Naive thymus-derived CD4-positive, alpha-beta T cell (primary cell): ENCODE measurements around the gene CD52. TPM values are rescaled to one million over a fixed set of nuclear protein-coding genes. Genes with fewer than 3 reads are reported as not detected.
"Not testable (repeated sequence)": the region's sequence is repeated elsewhere in the genome, so short reads cannot be mapped to it uniquely, and the experiment has no call there.

Experiments
- ATAC-seq: fragments of 150-1000 bp; cut with Tn5 transposase; 2 replicates; pipeline ENCODE4 v1.10.0; 2021; ENCODE audit warnings: mild to moderate bottlenecking, moderate library complexity
- CTCF ChIA-PET: fragments of 350-600 bp; sonication (Branson Sonifier 250); formaldehyde crosslinking; loops from one replicate; lab custom pipeline; 2021; ENCODE audit warnings: antibody characterized with exemption; lab: Charles Lee
- POLR2A ChIA-PET: fragments of 350-600 bp; sonication (Branson Sonifier 250); formaldehyde crosslinking; loops from one replicate; lab custom pipeline; 2021; ENCODE audit warnings: antibody characterized with exemption, inconsistent platforms; lab: Charles Lee
- DNase-seq, 9 donors: peaks; one replicate each; pipeline versions ENCODE4 v3.0.0 to v3.0.0-alpha.2; 2020 to 2022; ENCODE audit warnings: mixed read lengths in 1 of 9
- H3K27ac ChIP-seq: one replicate; pipeline ENCODE4 v1.7.0; 2013; ENCODE audit warnings: mild to moderate bottlenecking, low read depth, low read length, moderate library complexity
- H3K27me3 ChIP-seq, 2 donors: one replicate each; pipeline ENCODE4 v1.7.0; 2013; ENCODE audit warnings: low read length in 2 of 2, mild to moderate bottlenecking in 2 of 2, moderate library complexity in 2 of 2; ENCODE audit not compliant: control insufficient read depth in 2 of 2, insufficient read depth in 2 of 2
- H3K36me3 ChIP-seq, 3 experiments: 1 replicate in 2 of 3; 2 replicates in 1 of 3; pipeline ENCODE4 v1.7.0; 2013; ENCODE audit warnings: low read length in 3 of 3, mild to moderate bottlenecking in 3 of 3, moderate library complexity in 1 of 3; ENCODE audit not compliant: insufficient read depth in 3 of 3, control insufficient read depth in 2 of 3
- H3K4me1 ChIP-seq, 2 donors: one replicate each; pipeline ENCODE4 v1.7.0; 2013; ENCODE audit warnings: low read length in 2 of 2, mild to moderate bottlenecking in 2 of 2, moderate library complexity in 1 of 2; ENCODE audit not compliant: control insufficient read depth in 2 of 2, insufficient read depth in 2 of 2
- H3K4me3 ChIP-seq: 2 replicates; pipeline ENCODE4 v1.7.0; 2013; ENCODE audit warnings: mild to moderate bottlenecking, low read length
- H3K9me3 ChIP-seq, 3 experiments: 1 replicate in 2 of 3; 2 replicates in 1 of 3; pipeline ENCODE4 v1.7.0; 2013; ENCODE audit warnings: low read length in 3 of 3; ENCODE audit not compliant: control insufficient read depth in 2 of 3
- H3K27ac Mint-ChIP-seq, 9 donors: one replicate each; pipeline ENCODE4 v1.8.0; 2020 to 2022; ENCODE audit warnings: mixed read lengths in 9 of 9, mild to moderate bottlenecking in 8 of 9, moderate library complexity in 5 of 9, inconsistent platforms in 2 of 9
- H3K27me3 Mint-ChIP-seq, 5 donors: one replicate each; pipeline ENCODE4 v1.8.0; 2021 to 2022; ENCODE audit warnings: mixed read lengths in 5 of 5, mild to moderate bottlenecking in 1 of 5
- H3K36me3 Mint-ChIP-seq, 5 donors: one replicate each; pipeline ENCODE4 v1.8.0; 2020 to 2022; ENCODE audit warnings: mixed read lengths in 5 of 5, mild to moderate bottlenecking in 3 of 5, inconsistent platforms in 1 of 5
- H3K4me1 Mint-ChIP-seq, 7 donors: one replicate each; pipeline ENCODE4 v1.8.0; 2020 to 2022; ENCODE audit warnings: mixed read lengths in 7 of 7, mild to moderate bottlenecking in 3 of 7, inconsistent platforms in 1 of 7
- H3K4me3 Mint-ChIP-seq, 10 donors: one replicate each; pipeline ENCODE4 v1.8.0; 2020 to 2022; ENCODE audit warnings: mild to moderate bottlenecking in 10 of 10, mixed read lengths in 10 of 10, moderate library complexity in 6 of 10, inconsistent platforms in 2 of 10
- H3K9me3 Mint-ChIP-seq, 11 donors: one replicate each; pipeline ENCODE4 v1.8.0; 2020 to 2022; ENCODE audit warnings: mixed read lengths in 11 of 11, mild to moderate bottlenecking in 4 of 11, inconsistent platforms in 1 of 11, moderate library complexity in 1 of 11
- intact Hi-C, 2 donors: fragments of 100-400 bp; cut with micrococcal nuclease; formaldehyde crosslinking; loops; one replicate each; pipeline ENCODE4 v1.15.1; 2023
- polyA plus RNA-seq, 2 donors: library from polyadenylated mRNA; unstranded; fragments of 300-500 nt; fragmentation: Illumina TruSeq; gene quantifications; one replicate each; pipeline ENCODE4 v1.2.3, GENCODE V29; 2021
- total RNA-seq, 6 experiments: library from RNA in 5 of 6; stranded (reverse) in 5 of 6; gene quantifications; 1 replicate in 5 of 6; 2 replicates in 1 of 6; pipeline ENCODE4 v1.2.3 and lab custom pipeline; 2021 to 2026

The CD52 gene
- total and polyA plus RNA-seq, 7 experiments from 2014 or later = 719 to 8,133 (median 1,178) TPM

- not testable (repeated sequence) for H3K9me3 ChIP-seq
Measured at GRCh38 chr1:26329380-26329779, 11.6 kb downstream of the CD52 start.

GRCh38 chr1:26330276-26330675 lies 12.5 kb downstream of the CD52 start:
- Histone ChIP-seq H3K9me3 (no peaks in the 10 kb centered on the region), H3K27ac (no peak overlapping the region), H3K27me3 (no peaks in the 10 kb centered on the region), H3K36me3 (no peaks in the 10 kb centered on the region), H3K4me1 (peaks cover 1 to 5% of the 10 kb centered on the region in 2 donors), H3K4me3 (no peak overlapping the region)
- ChIA-PET CTCF (interaction anchor here (19.8 kb wide), 1 partner anchor 48 kb away, joined by 541 read pairs; the partner anchor contains the start of gene SH3BGRL3), POLR2A (interaction anchor here (0.6 to 35.3 kb wide), 3 partner anchors 48 to 825 kb away, joined by 3 to 1967 read pairs (median 3); partner anchors contain the start of gene SH3BGRL3)
- intact Hi-C loops = no loop called here
- ATAC-seq = no peak
- Mint-ChIP-seq H3K4me1 (peaks cover 0 to 4% (median under 1%) of the 10 kb centered on the region in 7 donors), H3K27ac (no peak overlapping the region), H3K36me3 (peaks cover 0 to 4% (median 0%) of the 10 kb centered on the region in 5 donors), H3K27me3 (peaks cover 0 to 10% (median 0%) of the 10 kb centered on the region in 5 donors), H3K9me3 (no peaks in the 10 kb centered on the region), H3K4me3 (no peak overlapping the region)
- DNase-seq = no peak

More at GRCh38 chr1:26329380-26329779, 11.6 kb downstream of the CD52 start:
- H3K36me3 ChIP-seq, H3K4me3 ChIP-seq, H3K4me1 ChIP-seq, H3K27me3 ChIP-seq, H3K27ac ChIP-seq, H3K27me3 Mint-ChIP-seq, H3K36me3 Mint-ChIP-seq, H3K4me3 Mint-ChIP-seq, H3K4me1 Mint-ChIP-seq, intact Hi-C loops, DNase-seq, H3K27ac Mint-ChIP-seq, H3K9me3 Mint-ChIP-seq, ATAC-seq: not testable (repeated sequence)
- CTCF ChIA-PET = interaction anchor here (0.6 to 19.8 kb wide), 2 partner anchors 34 to 47 kb away, joined by 6 to 541 read pairs; partner anchors contain the start of gene SH3BGRL3
- POLR2A ChIA-PET = interaction anchor here (0.6 to 35.3 kb wide), 3 partner anchors 47 to 573 kb away, joined by 3 to 1967 read pairs (median 4); partner anchors contain the start of gene SH3BGRL3

- H3K9me3 Mint-ChIP-seq, H3K9me3 ChIP-seq, H3K4me3 ChIP-seq, DNase-seq, intact Hi-C loops, H3K36me3 ChIP-seq, H3K27ac ChIP-seq, H3K4me1 ChIP-seq, H3K4me3 Mint-ChIP-seq, H3K36me3 Mint-ChIP-seq, H3K27me3 ChIP-seq, ATAC-seq: not testable (repeated sequence)
- Mint-ChIP-seq H3K4me1 (peaks cover 0 to 13% (median 10%) of the 10 kb centered on the region in 7 donors), H3K27me3 (peaks cover 0 to 20% (median 0%) of the 10 kb centered on the region in 5 donors), H3K27ac (peak overlapping the region in 1 of 9 donors; percentile 21)
- ChIA-PET POLR2A (interaction anchor here (0.7 kb wide), 1 partner anchor 1346 kb away, joined by 4 read pairs; no protein-coding TSS in a partner anchor), CTCF (interaction anchor here (0.6 kb wide), 3 partner anchors 26 to 65 kb away, joined by 3 to 4 read pairs (median 3); no protein-coding TSS in a partner anchor)
Measured at GRCh38 chr1:26333312-26333711, 15.6 kb downstream of the CD52 start.

GRCh38 chr1:26335774-26336476 lies 18.2 kb downstream of the CD52 start:
- intact Hi-C loops = loop anchor here in 1 of 2 donors (1.0 to 5.0 kb wide), 5 partner anchors 15 to 60 kb away; no protein-coding TSS in a partner anchor
- peak overlapping the region; percentile 86 to 92 (median 89) for H3K4me3 Mint-ChIP-seq
- Histone ChIP-seq H3K4me1 (peaks cover 5 to 7% of the 10 kb centered on the region in 2 donors), H3K9me3 (no peaks in the 10 kb centered on the region), H3K4me3 (peak overlapping the region; percentile 65), H3K27me3 (no peaks in the 10 kb centered on the region), H3K27ac (peak overlapping the region; percentile 58), H3K36me3 (no peaks in the 10 kb centered on the region)
- ChIA-PET CTCF (interaction anchor here (0.7 kb wide), 1 partner anchor 60 kb away, joined by 3 read pairs; no protein-coding TSS in a partner anchor), POLR2A (interaction anchor here (0.6 to 1.1 kb wide), 3 partner anchors 9 to 14 kb away, joined by 3 to 4 read pairs (median 3); no protein-coding TSS in a partner anchor)
- peaks cover 0 to 2% (median 0%) of the 10 kb centered on the region in 5 donors for H3K36me3 Mint-ChIP-seq
- DNase-seq (peak in 2 of 9 donors; percentile 19 to 26), ATAC-seq (peak; percentile 8)
- H3K9me3 Mint-ChIP-seq = peaks cover 0 to 2% (median 0%) of the 10 kb centered on the region in 11 donors
- H3K27me3 Mint-ChIP-seq = peaks cover 0 to 23% (median 0%) of the 10 kb centered on the region in 5 donors
- peak overlapping the region in 7 of 9 donors; percentile 14 to 83 (median 49) for H3K27ac Mint-ChIP-seq
- peaks cover 0 to 13% (median 10%) of the 10 kb centered on the region in 7 donors for H3K4me1 Mint-ChIP-seq

GRCh38 chr1:26336477-26337205 lies 18.9 kb downstream of the CD52 start:
- no peaks in the 10 kb centered on the region for H3K9me3 ChIP-seq
- peak overlapping the region; percentile 65 for H3K4me3 ChIP-seq
- peak overlapping the region; percentile 58 for H3K27ac ChIP-seq
- POLR2A ChIA-PET = interaction anchor here (0.6 to 1.8 kb wide), 3 partner anchors 15 to 1088 kb away, joined by 3 to 5 read pairs (median 5); partner anchors contain the start of gene CD52
- H3K4me1 Mint-ChIP-seq = peaks cover 0 to 13% (median 10%) of the 10 kb centered on the region in 7 donors
- H3K4me3 Mint-ChIP-seq = peak overlapping the region; percentile 86 to 92 (median 89)
- H3K9me3 Mint-ChIP-seq = peaks cover 0 to 2% (median 0%) of the 10 kb centered on the region in 11 donors
- peaks cover 0 to 23% (median 0%) of the 10 kb centered on the region in 5 donors for H3K27me3 Mint-ChIP-seq
- H3K4me1 ChIP-seq = peaks cover 5 to 7% of the 10 kb centered on the region in 2 donors
- DNase-seq (peak; percentile 55 to 79 (median 74)), ATAC-seq (peak; percentile 96)
- no peaks in the 10 kb centered on the region for H3K36me3 ChIP-seq
- intact Hi-C loops = loop anchor here in 1 of 2 donors (1.0 to 5.0 kb wide), 5 partner anchors 16 to 60 kb away; no protein-coding TSS in a partner anchor
- CTCF ChIA-PET = no interaction called here
- H3K27ac Mint-ChIP-seq = peak overlapping the region in 2 of 9 donors; percentile 9 to 68
- no peaks in the 10 kb centered on the region for H3K36me3 Mint-ChIP-seq
- H3K27me3 ChIP-seq = no peaks in the 10 kb centered on the region

- ChIA-PET POLR2A (interaction anchor here (0.6 to 1.8 kb wide), 4 partner anchors 10 to 1089 kb away, joined by 3 to 5 read pairs (median 4); partner anchors contain the start of gene CD52), CTCF (interaction anchor here (1.1 kb wide), 1 partner anchor 27 kb away, joined by 4 read pairs; no protein-coding TSS in a partner anchor)
- Histone ChIP-seq H3K36me3 (no peaks in the 10 kb centered on the region), H3K27me3 (no peaks in the 10 kb centered on the region), H3K9me3 (no peaks in the 10 kb centered on the region), H3K4me1 (peaks cover 5 to 7% of the 10 kb centered on the region in 2 donors), H3K4me3 (no peak overlapping the region), H3K27ac (peak overlapping the region; percentile 58)
- no peak for DNase-seq
- Mint-ChIP-seq H3K4me3 (peak overlapping the region in 9 of 10 donors; percentile 39 to 90 (median 73)), H3K4me1 (peaks cover 0 to 13% (median 10%) of the 10 kb centered on the region in 7 donors), H3K36me3 (no peaks in the 10 kb centered on the region), H3K9me3 (peaks cover 0 to 2% (median 0%) of the 10 kb centered on the region in 11 donors), H3K27ac (peak overlapping the region in 1 of 9 donors; percentile 9), H3K27me3 (peaks cover 0 to 28% (median 0%) of the 10 kb centered on the region in 5 donors)
- intact Hi-C loops = loop anchor here in 1 of 2 donors (2.0 to 5.0 kb wide), 3 partner anchors 16 to 40 kb away; no protein-coding TSS in a partner anchor
- ATAC-seq = no peak
Measured at GRCh38 chr1:26337206-26337535, 19.4 kb downstream of the CD52 start.
